Measurements from ENCODE around the gene ENOX1.

GRCh38 chr13:43544011-43544410 is 242.8 kb downstream of the ENOX1 start:
- TF ChIP-seq POLR2AphosphoS5 (IDR thresholded peaks at IDR 0.05; ENCODE audit: insufficient read depth, low read depth, low read length), result no peak
- no peak for TF ChIP-seq CTCF (IDR thresholded peaks at IDR 0.05; ENCODE audit: extremely low read depth in 1 of 2, insufficient read depth in 1 of 2, low read depth in 1 of 2, low read length in 2 of 2)
- TF ChIP-seq EZH2 (IDR thresholded peaks at IDR 0.05; ENCODE audit: borderline replicate concordance, low read depth, low read length, severe bottlenecking), result no peak
- TF ChIP-seq POLR2A (IDR thresholded peaks at IDR 0.05; ENCODE audit: low read depth, low read length), result no peak
- TF ChIP-seq JUN (IDR thresholded peaks at IDR 0.05; ENCODE audit: borderline replicate concordance, insufficient read depth, insufficient read length, low read depth), result no peak
- no peak for TF ChIP-seq MAX (IDR thresholded peaks at IDR 0.05; ENCODE audit: insufficient read depth, insufficient read length)
- no peak for TF ChIP-seq MYC (IDR thresholded peaks at IDR 0.05; ENCODE audit: low read depth, low read length)
